Choroid plexus epithelial cell (primary cell): ENCODE data around the gene HSPA1A.

Experiments used
- DNase-seq: peaks from one replicate; pipeline ENCODE4 v3.0.0-alpha.2; 2010; ENCODE audit warnings: low read depth
- H3K4me3 ChIP-seq: 2 replicates; pipeline ENCODE4 v1.5.1; 2011; ENCODE audit warnings: low read depth, mild to moderate bottlenecking, control low read depth, low read length, moderate library complexity
- CTCF ChIP-seq: conservative IDR thresholded peaks from 2 replicates; pipeline ENCODE4 v1.5.1; 2011; ENCODE audit warnings: low read depth, mild to moderate bottlenecking, control low read depth, inconsistent platforms, low read length, moderate library complexity

The HSPA1A gene

GRCh38 chr6:31825553-31825952 lies 10.2 kb downstream of the HSPA1A start:
- no peak overlapping the region for H3K4me3 ChIP-seq
- no peak for TF ChIP-seq CTCF
- DNase-seq, result no peak

GRCh38 chr6:31826793-31827285 lies 11.5 kb downstream of the HSPA1A start:
- DNase-seq, result peak; percentile 91
- TF ChIP-seq CTCF, result no peak
- peak overlapping the region; percentile 53 for H3K4me3 ChIP-seq

- peak; percentile 100 for DNase-seq
- TF ChIP-seq CTCF, result no peak
- H3K4me3 ChIP-seq, result peak within 1 kb of the TSS; percentile 76
Observed at GRCh38 chr6:31827286-31828079, 12.1 kb downstream of the HSPA1A start, which contains the start of gene HSPA1B. Gene HSPA1B (plus strand): TSS chr6:31827738. CDS start chr6:31827951, 213 bp downstream.

- peak; percentile 34 for TF ChIP-seq CTCF
- peak; percentile 70 for DNase-seq
Observed at GRCh38 chr6:31829633-31830283, 14.4 kb downstream of the HSPA1A start.

GRCh38 chr6:31830886-31831335 lies 15.6 kb downstream of the HSPA1A start:
- TF ChIP-seq CTCF, result no peak
- peak overlapping the region; percentile 69 for H3K4me3 ChIP-seq
- DNase-seq, result no peak

More at GRCh38 chr6:31829633-31830283, 14.4 kb downstream of the HSPA1A start:
- peak overlapping the region; percentile 69 for H3K4me3 ChIP-seq

GRCh38 chr6:31831350-31832215 lies 16.2 kb downstream of the HSPA1A start:
- DNase-seq, result no peak
- TF ChIP-seq CTCF, result no peak
- H3K4me3 ChIP-seq, result no peak overlapping the region
